NT2/D1 (cell line): ENCODE measurements around the gene SUDS3.
"Not testable (repeated sequence)": the region's sequence is repeated elsewhere in the genome, so short reads cannot be mapped to it uniquely, and the experiment has no call there.

ENCODE experiments used
- DNase-seq: peaks from one replicate; pipeline ENCODE4 v3.0.0-alpha.2; 2011; ENCODE audit warnings: low read depth, low spot score
- H3K27me3 ChIP-seq: 2 replicates; pipeline ENCODE4 v1.6.0; 2011; ENCODE audit warnings: mild to moderate bottlenecking; ENCODE audit not compliant: insufficient read length, insufficient read depth
- H3K36me3 ChIP-seq: 2 replicates; pipeline ENCODE4 v1.6.1; 2011; ENCODE audit warnings: mild to moderate bottlenecking, low read length, mixed read lengths; ENCODE audit not compliant: insufficient read depth, insufficient read length
- H3K4me1 ChIP-seq: 2 replicates; pipeline ENCODE4 v1.5.1; 2011; ENCODE audit not compliant: insufficient read depth, insufficient read length
- H3K4me3 ChIP-seq: 2 replicates; pipeline ENCODE4 v1.5.1; 2011; ENCODE audit warnings: low read depth; ENCODE audit not compliant: insufficient read length
- H3K9ac ChIP-seq: 2 replicates; pipeline ENCODE4 v1.6.0; 2011; ENCODE audit warnings: low read depth; ENCODE audit not compliant: insufficient read length
- H3K9me3 ChIP-seq: 2 replicates; pipeline ENCODE4 v1.5.1; 2011; ENCODE audit warnings: mild to moderate bottlenecking, low read length; ENCODE audit not compliant: insufficient read depth
- SUZ12 ChIP-seq: IDR thresholded peaks from 2 replicates; pipeline ENCODE4 v1.6.1; 2011; ENCODE audit not compliant: insufficient read length, insufficient read depth; ENCODE audit errors: extremely low read depth
- YY1 ChIP-seq: IDR thresholded peaks from 2 replicates; pipeline ENCODE4 v1.6.1; 2011; ENCODE audit not compliant: insufficient read length, insufficient read depth
- ZNF274 ChIP-seq: IDR thresholded peaks from 2 replicates; pipeline ENCODE4 v1.6.1; 2011; ENCODE audit warnings: mild to moderate bottlenecking, low read depth, low read length

SUDS3 gene

DNA sequence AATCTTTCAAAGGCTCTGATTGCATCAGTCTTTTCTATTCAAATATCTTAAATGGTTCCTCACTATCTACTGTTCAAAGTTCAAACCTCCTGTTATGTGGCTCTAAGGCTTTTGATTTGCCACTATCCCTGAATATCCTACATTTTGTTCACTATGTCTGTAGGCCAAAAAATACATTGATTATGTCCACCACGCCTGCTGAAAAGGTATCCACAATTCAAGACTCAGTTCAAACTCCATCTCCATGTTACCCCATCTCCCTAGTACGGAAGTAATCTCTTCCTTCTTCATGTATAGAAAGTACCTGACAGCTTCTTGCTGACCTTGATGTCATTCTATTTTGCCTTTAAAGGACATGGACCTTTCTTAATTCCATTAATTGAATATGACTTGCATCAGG, 28.4 kb upstream of the SUDS3 start:
- DNase-seq = no peak
- Histone ChIP-seq H3K4me1 (no peaks in the 10 kb centered on the region), H3K4me3 (no peak overlapping the region), H3K36me3 (no peaks in the 10 kb centered on the region), H3K9ac (no peak overlapping the region), H3K9me3 (no peaks in the 10 kb centered on the region), H3K27me3 (no peaks in the 10 kb centered on the region)
- TF ChIP-seq YY1 (no peak), SUZ12 (no peak), ZNF274 (no peak)

GRCh38 chr12:118350908-118351559, 25.3 kb upstream of the SUDS3 start:
- TF ChIP-seq ZNF274 = no peak
- no peak for TF ChIP-seq YY1
- TF ChIP-seq SUZ12 = no peak
- Histone ChIP-seq H3K9ac (no peak overlapping the region), H3K9me3 (peaks cover 13% of the 10 kb centered on the region; the same call in 1 of the 2 replicates), H3K4me1 (no peaks in the 10 kb centered on the region), H3K27me3 (no peaks in the 10 kb centered on the region), H3K4me3 (no peak overlapping the region), H3K36me3 (no peaks in the 10 kb centered on the region)
- no peak for DNase-seq

- H3K4me1 ChIP-seq = no peaks in the 10 kb centered on the region
- H3K9ac ChIP-seq = no peak overlapping the region
- TF ChIP-seq SUZ12 (no peak), ZNF274 (no peak), YY1 (no peak)
- H3K36me3 ChIP-seq = no peaks in the 10 kb centered on the region
- DNase-seq = no peak
- H3K27me3 ChIP-seq = no peaks in the 10 kb centered on the region
- no peak overlapping the region for H3K4me3 ChIP-seq
- peaks cover 13% of the 10 kb centered on the region; the same call in 1 of the 2 replicates for H3K9me3 ChIP-seq
These were observed 22.6 kb upstream of the SUDS3 start for GRCh38 chr12:118353721-118354120.

- H3K4me3 ChIP-seq, H3K9ac ChIP-seq, H3K36me3 ChIP-seq, H3K27me3 ChIP-seq, DNase-seq, H3K4me1 ChIP-seq: not testable (repeated sequence)
- peaks cover 13% of the 10 kb centered on the region; the same call in 1 of the 2 replicates for H3K9me3 ChIP-seq
These were observed 21.9 kb upstream of the SUDS3 start for GRCh38 chr12:118354503-118354902.

DNA sequence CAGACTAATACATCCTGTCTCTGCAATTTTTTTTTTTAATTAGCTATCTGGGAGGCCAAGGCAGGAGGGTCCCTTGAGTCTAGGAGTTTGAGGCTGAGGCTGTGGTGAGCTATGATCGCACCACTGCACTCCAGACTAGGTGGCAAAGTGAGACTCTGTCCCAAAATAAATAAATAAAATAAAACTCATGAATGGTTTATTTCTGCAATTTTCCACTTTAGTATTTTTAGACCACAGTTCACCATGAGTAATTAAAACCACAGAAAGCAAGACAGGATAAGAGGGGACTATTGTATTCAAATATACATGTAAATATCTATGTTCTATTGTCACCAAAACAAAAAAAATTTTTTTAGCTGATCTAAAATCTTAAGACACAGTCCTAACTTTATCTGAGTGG, 21.5 kb upstream of the SUDS3 start:
- no peaks in the 10 kb centered on the region for H3K36me3 ChIP-seq
- no peak overlapping the region for H3K9ac ChIP-seq
- H3K4me3 ChIP-seq = no peak overlapping the region
- no peaks in the 10 kb centered on the region for H3K4me1 ChIP-seq
- no peaks in the 10 kb centered on the region for H3K27me3 ChIP-seq
- H3K9me3 ChIP-seq = peaks cover 13% of the 10 kb centered on the region; the same call in 1 of the 2 replicates
- no peak for DNase-seq
- TF ChIP-seq SUZ12 (no peak), ZNF274 (no peak), YY1 (no peak)

GRCh38 chr12:118355843-118356242, 20.5 kb upstream of the SUDS3 start:
- H3K9me3 ChIP-seq = peaks cover 13% of the 10 kb centered on the region; the same call in 1 of the 2 replicates
- H3K27me3 ChIP-seq = no peaks in the 10 kb centered on the region
- DNase-seq = no peak
- H3K36me3 ChIP-seq = no peaks in the 10 kb centered on the region
- no peak overlapping the region for H3K9ac ChIP-seq
- H3K4me3 ChIP-seq = no peak overlapping the region
- TF ChIP-seq YY1 (no peak), SUZ12 (no peak), ZNF274 (no peak)
- H3K4me1 ChIP-seq = no peaks in the 10 kb centered on the region

DNA sequence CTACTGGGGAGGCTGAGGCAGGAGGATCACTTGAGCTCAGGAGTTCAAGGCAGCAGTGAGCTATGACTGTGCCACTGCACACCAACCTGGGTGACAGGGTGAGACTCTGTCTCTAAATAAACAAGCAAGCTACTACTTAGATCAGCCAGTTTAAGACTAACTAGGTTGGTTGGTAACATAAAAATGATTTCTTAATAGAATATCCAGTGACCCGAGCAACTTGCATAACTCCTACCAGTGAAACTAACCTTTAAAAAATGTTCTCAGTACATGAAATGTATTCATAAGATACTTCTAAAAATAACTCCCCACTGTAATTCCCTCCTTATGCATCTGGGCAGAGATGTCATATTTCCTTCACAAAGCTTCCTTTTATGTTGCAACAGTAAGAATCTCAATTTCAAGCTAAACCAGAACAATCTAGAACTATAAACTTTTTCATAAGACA, 19.5 kb upstream of the SUDS3 start:
- Histone ChIP-seq H3K27me3 (no peaks in the 10 kb centered on the region), H3K9me3 (peaks cover 13% of the 10 kb centered on the region; the same call in 1 of the 2 replicates), H3K36me3 (no peaks in the 10 kb centered on the region), H3K4me1 (no peaks in the 10 kb centered on the region), H3K9ac (no peak overlapping the region), H3K4me3 (no peak overlapping the region)
- no peak for TF ChIP-seq YY1
- no peak for TF ChIP-seq SUZ12
- TF ChIP-seq ZNF274 = no peak
- no peak for DNase-seq
